IMR-90 (cell line): Measurements from ENCODE around the gene WIPF2. TPM values are rescaled to one million over a fixed set of nuclear protein-coding genes. Genes with fewer than 3 reads are reported as not detected.

Experiments
- ATAC-seq: fragments of 200-7000 bp; cut with Tn5 transposase; 2 replicates; pipeline ENCODE4 v1.9.1; 2020; ENCODE audit warnings: low read depth, mild to moderate bottlenecking, moderate library complexity
- BruUV-seq: library from RNA; stranded (reverse); fragments of 400-500 nt; replicated peaks from 2 replicates; lab custom pipeline; 2021; lab: Mats Ljungman, UMichigan
- CTCF ChIA-PET: fragments of 300-600 bp; formaldehyde crosslinking; extraction: SDS; loops from one replicate; lab custom pipeline; 2021; ENCODE audit warnings: antibody characterized with exemption; lab: Yijun Ruan, JAX
- POLR2A ChIA-PET: fragments of 300-600 bp; sonication (Branson Sonifier 250); formaldehyde crosslinking; loops from one replicate; lab custom pipeline; 2022; ENCODE audit warnings: antibody characterized with exemption; ENCODE audit not compliant: unreplicated experiment; lab: Charles Lee
- DNase-seq: peaks from one replicate; pipeline ENCODE4 v3.0.0; 2013
- H2AFZ ChIP-seq: replicated peaks from 2 replicates; pipeline ENCODE3; 2013; ENCODE audit warnings: low read length, mild to moderate bottlenecking; ENCODE audit not compliant: poor library complexity
- H2AK5ac ChIP-seq: 2 replicates; pipeline ENCODE4 v1.6.1; 2013; ENCODE audit warnings: low read depth, low read length, inconsistent platforms
- H2AK9ac ChIP-seq: replicated peaks from 2 replicates; pipeline ENCODE3; 2013; ENCODE audit warnings: mild to moderate bottlenecking, low read depth, low read length, moderate library complexity; ENCODE audit not compliant: poor library complexity
- H2BK120ac ChIP-seq: 2 replicates; pipeline ENCODE4 v1.6.1; 2013; ENCODE audit warnings: low read depth, low read length, inconsistent platforms
- H2BK15ac ChIP-seq: 3 replicates; pipeline ENCODE4 v1.6.1; 2013; ENCODE audit warnings: low read depth, low read length, inconsistent platforms
- H2BK20ac ChIP-seq: 2 replicates; pipeline ENCODE4 v1.6.1; 2013; ENCODE audit warnings: low read depth, mild to moderate bottlenecking, inconsistent platforms, low read length, moderate library complexity
- H2BK5ac ChIP-seq: 2 replicates; pipeline ENCODE4 v1.6.1; 2013; ENCODE audit warnings: mild to moderate bottlenecking, low read depth, low read length, inconsistent platforms; ENCODE audit not compliant: poor library complexity, severe bottlenecking
- H3K14ac ChIP-seq: replicated peaks from 2 replicates; pipeline ENCODE4 v1.6.1; 2013; ENCODE audit warnings: low read depth, low read length, inconsistent platforms
- H3K18ac ChIP-seq: 2 replicates; pipeline ENCODE4 v1.6.1; 2013; ENCODE audit warnings: low read depth, low read length, control low read depth
- H3K23ac ChIP-seq: 2 replicates; pipeline ENCODE4 v1.6.1; 2013; ENCODE audit warnings: low read depth, low read length, inconsistent platforms
- H3K27ac ChIP-seq: 2 replicates; pipeline ENCODE4 v1.5.1; 2013; ENCODE audit warnings: mild to moderate bottlenecking, control low read depth, low read length; ENCODE audit not compliant: insufficient read depth
- H3K27me3 ChIP-seq: 2 replicates; pipeline ENCODE4 v1.6.1; 2013; ENCODE audit warnings: low read length; ENCODE audit not compliant: control insufficient read depth, insufficient read depth
- H3K36me3 ChIP-seq: 2 replicates; pipeline ENCODE4 v1.6.1; 2013; ENCODE audit warnings: low read length, mixed read lengths; ENCODE audit not compliant: control insufficient read depth, insufficient read depth
- H3K4ac ChIP-seq: 2 replicates; pipeline ENCODE4 v1.6.1; 2013; ENCODE audit warnings: low read depth, low read length, inconsistent platforms
- H3K4me1 ChIP-seq: 2 replicates; pipeline ENCODE4 v1.6.1; 2013; ENCODE audit warnings: low read length, mixed read lengths; ENCODE audit not compliant: control insufficient read depth, insufficient read depth
- H3K4me2 ChIP-seq: 2 replicates; pipeline ENCODE4 v1.6.1; 2013; ENCODE audit warnings: low read depth, mild to moderate bottlenecking, control low read depth, low read length, moderate library complexity
- H3K4me3 ChIP-seq: 2 replicates; pipeline ENCODE4 v1.5.1; 2013; ENCODE audit warnings: low read depth, mild to moderate bottlenecking, control low read depth, low read length, moderate library complexity; ENCODE audit not compliant: insufficient read depth
- H3K56ac ChIP-seq: 2 replicates; pipeline ENCODE4 v1.6.1; 2013; ENCODE audit warnings: low read length, inconsistent platforms; ENCODE audit not compliant: insufficient read depth; ENCODE audit errors: extremely low read depth
- H3K79me1 ChIP-seq, 2 experiments: 2 replicates each; pipeline ENCODE4 v1.6.1; 2013; ENCODE audit warnings: low read length in 2 of 2, inconsistent platforms in 1 of 2, low read depth in 1 of 2
- H3K9ac ChIP-seq: 2 replicates; pipeline ENCODE4 v1.6.1; 2013; ENCODE audit warnings: low read depth, low read length, control low read depth
- H3K9me1 ChIP-seq: 2 replicates; pipeline ENCODE4 v1.6.1; 2013; ENCODE audit warnings: low read length, inconsistent platforms; ENCODE audit not compliant: insufficient read depth
- H3K9me3 ChIP-seq: 2 replicates; pipeline ENCODE4 v1.6.1; 2013; ENCODE audit warnings: low read length; ENCODE audit not compliant: control insufficient read depth, insufficient read depth
- H4K20me1 ChIP-seq: 2 replicates; pipeline ENCODE4 v1.6.1; 2013; ENCODE audit warnings: low read length, inconsistent platforms; ENCODE audit not compliant: insufficient read depth
- H4K5ac ChIP-seq: 2 replicates; pipeline ENCODE4 v1.6.1; 2013; ENCODE audit warnings: mild to moderate bottlenecking, low read depth, low read length, control low read depth
- H4K8ac ChIP-seq, 2 experiments: 2 replicates each; pipeline ENCODE4 v1.6.1; 2013; ENCODE audit warnings: low read depth in 2 of 2, low read length in 2 of 2, control low read depth in 1 of 2, inconsistent platforms in 1 of 2
- H4K91ac ChIP-seq: 2 replicates; pipeline ENCODE4 v1.6.1; 2013; ENCODE audit warnings: low read depth, low read length, inconsistent platforms; ENCODE audit not compliant: insufficient read depth
- BHLHE40 ChIP-seq: fragments of 150-350 bp; IDR thresholded peaks from 2 replicates; pipeline ENCODE4 v1.6.1; 2016; ENCODE audit warnings: mild to moderate bottlenecking, low read depth, low read length
- CHD1 ChIP-seq: IDR thresholded peaks from 2 replicates; pipeline ENCODE4 v1.6.1; 2012; ENCODE audit warnings: low read depth, low read length, improper control_type of control experiment
- WGBS, 2 experiments: methylation state at CpG; one replicate each; pipeline versions ENCODE4 v1.1.5 to v1.1.7; 2013; ENCODE audit warnings: missing lambda C conversion rate in 2 of 2; ENCODE audit not compliant: insufficient read length in 1 of 2; ENCODE audit errors: extremely low coverage in 2 of 2; 5-methylcytosine and 5-hydroxymethylcytosine counted together
- dilution Hi-C: fragments of 300-500 bp; cut with HindIII; formaldehyde crosslinking; loops from one replicate; pipeline ENCODE4 v1.14.3; 2018; ENCODE audit warnings: low sequenced_read_pairs; ENCODE audit not compliant: unreplicated experiment
- in situ Hi-C: fragments of 300-500 bp; cut with MboI; formaldehyde crosslinking; loops from 3 replicates; pipeline ENCODE4 v1.14.3; 2019; ENCODE audit warnings: low sequenced_read_pairs, inconsistent platforms, mixed read lengths
- intact Hi-C: fragments of 100-400 bp; cut with micrococcal nuclease; formaldehyde crosslinking; loops from 2 replicates; pipeline ENCODE4 v1.10.0; 2022
- polyA plus RNA-seq, 3 experiments: library from polyadenylated mRNA; depleted of rRNA; stranded (reverse); fragments of >200 nt; gene quantifications; 2 replicates each; pipeline ENCODE4 v1.2.3, GENCODE V29; 2012; ENCODE audit warnings: low replicate concordance in 1 of 3
- total RNA-seq: library from RNA; depleted of rRNA; stranded (reverse); fragments of >200 nt; gene quantifications from 2 replicates; pipeline ENCODE4 v1.2.3, GENCODE V29; 2012

Gene WIPF2
- total and polyA plus RNA-seq, 2 of the 4 experiments (the other 2 are of a cell fraction): 2.0 to 8.9 TPM

- peaks cover 36% of the 10 kb centered on the region for H3K4me1 ChIP-seq
- no peak overlapping the region for H3K9ac ChIP-seq
These were observed 84.8 kb downstream of the WIPF2 start for GRCh38 chr17:40303708-40304551.

More at GRCh38 chr17:40303708-40304551, 84.8 kb downstream of the WIPF2 start:
- whole genome bisulfite sequencing, 2 experiments: 50% methylated on average over 1 of the region's 5 CpGs; no CpG with 5 or more reads in 1 of the 2 experiments
- Histone ChIP-seq H2AFZ (no peak overlapping the region), H3K18ac (no peak overlapping the region; the same call in 1 of the 2 replicates), H2BK120ac (peak overlapping the region; percentile 12; the same call in 1 of the 2 replicates), H3K9me1 (peaks cover 15% of the 10 kb centered on the region), H4K20me1 (peaks cover 15% of the 10 kb centered on the region; the same call in 1 of the 2 replicates), H3K79me1 (peaks cover 0 to 20% of the 10 kb centered on the region in 2 experiments; a peak in 2 of 4 replicates), H3K4ac (peak overlapping the region; percentile 60), H3K4me3 (no peak overlapping the region), H3K27me3 (no peaks in the 10 kb centered on the region), H4K91ac (peak overlapping the region; percentile 33; the same call in 1 of the 2 replicates), H2BK20ac (peak overlapping the region; percentile 9; the same call in 1 of the 2 replicates), H2BK15ac (0 out of 3 replicates have a peak overlapping the region, but pooled peaks have one; percentile 8), H3K4me2 (peak overlapping the region; percentile 2; the same call in 1 of the 2 replicates), H2AK9ac (no peak overlapping the region), H4K8ac (peak overlapping the region in 1 of 2 experiments; percentile 17; a peak in 1 of 4 replicates), H3K23ac (peak overlapping the region; percentile 26), H3K27ac (no peak overlapping the region), H4K5ac (no peak overlapping the region), H2AK5ac (peak overlapping the region; percentile 73; the same call in 1 of the 2 replicates), H3K56ac (no peak overlapping the region), H3K36me3 (no peaks in the 10 kb centered on the region; the same call in 1 of the 2 replicates), H3K14ac (peak overlapping the region; percentile 17; the same call in 1 of the 2 replicates), H2BK5ac (peak overlapping the region; percentile 42), H3K9me3 (no peaks in the 10 kb centered on the region)
- TF ChIP-seq BHLHE40 (0 out of 2 replicates have a peak, but pooled peaks have one; percentile 20), CHD1 (no peak)
- intact Hi-C loops: loop anchor here (1.0 to 5.0 kb wide), 4 partner anchors 39 to 228 kb away; no protein-coding TSS in a partner anchor
- ATAC-seq: peak; percentile 11; the same call in 1 of the 2 replicates
- dilution Hi-C loops: no loop called here
- CTCF ChIA-PET: interaction anchor here (0.5 to 3.0 kb wide), 10 partner anchors 10 to 54 kb away, joined by 3 to 11 read pairs (median 4); no protein-coding TSS in a partner anchor
- POLR2A ChIA-PET: interaction anchor here (1.0 kb wide), 1 partner anchor 140 kb away, joined by 4 read pairs; no protein-coding TSS in a partner anchor
- DNase-seq: peak; percentile 50
- BruUV-seq: no TSS peak
- in situ Hi-C loops: loop anchor here (5.0 kb wide), 2 partner anchors 48 to 233 kb away; no protein-coding TSS in a partner anchor
